Hepatocyte (in vitro differentiated cells): ENCODE results near the gene EFCAB6.

Source experiments
- EZH2 ChIP-seq: fragments of 200-600 bp; sonication (generic); IDR thresholded peaks from 2 replicates; pipeline ENCODE4 v1.6.1; 2016; ENCODE audit warnings: antibody characterized with exemption, mild to moderate bottlenecking, borderline replicate concordance
- EZH2phosphoT487 ChIP-seq: fragments of 200-600 bp; sonication (generic); IDR thresholded peaks from one replicate; pipeline ENCODE4 v1.6.1; 2018; ENCODE audit warnings: antibody characterized with exemption, mild to moderate bottlenecking, low read depth, moderate library complexity; ENCODE audit not compliant: unreplicated experiment, severe bottlenecking
- TF ChIP-seq, protein P1 (sequence below): fragments of 200-600 bp; sonication (generic); IDR thresholded peaks from 2 replicates; pipeline ENCODE4 v1.5.1; 2016; ENCODE audit warnings: antibody characterized with exemption, mild to moderate bottlenecking; ENCODE audit not compliant: poor library complexity

DNA sequence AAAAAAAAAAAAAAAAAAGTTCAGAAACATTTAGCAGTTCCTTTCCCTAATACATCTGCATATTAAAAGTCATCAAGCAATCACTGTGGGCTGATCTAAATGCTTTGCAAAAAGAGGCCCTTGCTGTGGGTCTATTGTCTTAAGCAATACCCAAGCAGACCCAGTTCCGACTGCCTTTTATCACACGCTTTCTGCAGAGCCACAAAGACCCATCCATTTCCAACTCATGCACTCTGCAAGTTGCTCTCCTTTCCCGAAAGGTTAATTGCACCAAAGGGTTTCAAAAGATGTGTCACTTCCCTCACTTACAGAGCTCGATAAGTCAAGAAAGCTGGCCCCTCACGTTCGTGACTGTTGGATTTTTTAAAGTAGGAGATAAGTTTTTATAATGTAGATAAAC lies 261.4 kb downstream of the EFCAB6 start:
- TF ChIP-seq, protein P1, sequence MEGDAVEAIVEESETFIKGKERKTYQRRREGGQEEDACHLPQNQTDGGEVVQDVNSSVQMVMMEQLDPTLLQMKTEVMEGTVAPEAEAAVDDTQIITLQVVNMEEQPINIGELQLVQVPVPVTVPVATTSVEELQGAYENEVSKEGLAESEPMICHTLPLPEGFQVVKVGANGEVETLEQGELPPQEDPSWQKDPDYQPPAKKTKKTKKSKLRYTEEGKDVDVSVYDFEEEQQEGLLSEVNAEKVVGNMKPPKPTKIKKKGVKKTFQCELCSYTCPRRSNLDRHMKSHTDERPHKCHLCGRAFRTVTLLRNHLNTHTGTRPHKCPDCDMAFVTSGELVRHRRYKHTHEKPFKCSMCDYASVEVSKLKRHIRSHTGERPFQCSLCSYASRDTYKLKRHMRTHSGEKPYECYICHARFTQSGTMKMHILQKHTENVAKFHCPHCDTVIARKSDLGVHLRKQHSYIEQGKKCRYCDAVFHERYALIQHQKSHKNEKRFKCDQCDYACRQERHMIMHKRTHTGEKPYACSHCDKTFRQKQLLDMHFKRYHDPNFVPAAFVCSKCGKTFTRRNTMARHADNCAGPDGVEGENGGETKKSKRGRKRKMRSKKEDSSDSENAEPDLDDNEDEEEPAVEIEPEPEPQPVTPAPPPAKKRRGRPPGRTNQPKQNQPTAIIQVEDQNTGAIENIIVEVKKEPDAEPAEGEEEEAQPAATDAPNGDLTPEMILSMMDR: no peak
- TF ChIP-seq EZH2: no peak
- TF ChIP-seq EZH2phosphoT487: no peak
